ENCODE results near the gene LRRC3C.

LRRC3C gene

DNA sequence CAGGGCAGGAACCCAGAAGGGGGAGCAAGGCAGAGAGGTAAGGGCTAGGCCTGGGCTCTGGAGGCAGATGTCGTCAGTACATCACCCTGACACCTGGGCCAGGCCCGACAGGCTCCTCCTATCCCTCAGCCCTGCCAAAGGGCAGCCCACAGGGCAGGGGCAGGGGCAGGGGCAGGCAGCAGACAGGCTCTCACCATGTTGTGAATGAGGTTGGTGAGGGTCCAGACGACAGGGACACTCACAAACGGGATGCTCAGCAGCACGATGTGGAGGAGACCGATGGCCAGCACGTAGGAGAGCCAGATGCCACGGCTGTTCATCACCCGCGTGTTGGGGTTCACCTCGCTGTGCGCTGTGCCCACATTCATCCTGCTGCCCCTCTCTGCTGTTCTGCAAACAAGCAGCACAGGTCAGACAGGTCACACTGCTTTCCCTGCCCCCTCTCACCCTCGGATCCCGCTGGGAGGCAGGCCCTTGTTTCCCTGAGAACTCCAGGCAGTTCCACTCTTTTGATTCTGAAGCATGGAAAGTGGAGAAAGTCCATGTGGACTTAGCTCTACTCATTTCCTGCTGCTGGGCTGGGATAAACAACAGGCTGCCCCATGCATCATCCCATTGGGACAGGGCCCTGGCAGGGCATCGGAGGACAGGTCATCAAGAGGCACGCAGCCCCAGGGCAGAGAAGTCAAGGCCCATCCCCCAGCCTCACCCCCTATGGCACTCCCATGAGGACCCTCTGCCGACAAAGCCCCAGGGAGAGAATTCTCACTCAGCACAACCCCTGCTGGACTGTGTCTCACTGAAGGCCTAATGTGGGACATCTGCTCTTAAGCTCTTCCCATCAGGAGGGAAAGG lies 3.5 kb upstream of the LRRC3C start:
- CTCF ChIA-PET: interaction anchor here (1.2 to 1.9 kb wide), 3 partner anchors 29 to 194 kb away, joined by 3 to 4 read pairs (median 4); partner anchors contain the start of gene MIEN1

DNA sequence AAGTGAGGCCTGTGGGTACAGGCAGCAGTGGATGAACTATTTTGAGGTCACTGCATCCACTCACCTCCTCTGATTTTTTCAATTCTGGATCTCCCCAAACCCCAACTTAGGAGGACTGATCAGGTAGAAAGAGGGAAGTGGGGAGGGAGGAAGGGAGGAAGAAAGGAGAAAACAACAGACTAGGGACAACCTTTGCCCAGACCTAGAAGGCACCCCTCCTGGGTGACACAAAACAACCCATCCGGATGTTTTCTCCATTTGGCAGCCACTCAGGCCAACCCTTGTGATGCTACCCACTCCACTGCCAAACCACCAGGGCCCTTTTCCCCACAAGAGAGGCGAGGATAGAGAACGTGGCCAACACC lies 2.9 kb upstream of the LRRC3C start:
- ChIA-PET POLR2A (interaction anchor here (0.5 kb wide), 1 partner anchor 13 kb away, joined by 5 read pairs; no protein-coding TSS in a partner anchor), CTCF (interaction anchor here (1.2 to 1.7 kb wide), 2 partner anchors 34 to 195 kb away, joined by 3 to 4 read pairs; partner anchors contain the start of gene MIEN1)
- DNase-seq (ENCODE audit: extremely low spot score): no peak
- TF ChIP-seq, protein P1, sequence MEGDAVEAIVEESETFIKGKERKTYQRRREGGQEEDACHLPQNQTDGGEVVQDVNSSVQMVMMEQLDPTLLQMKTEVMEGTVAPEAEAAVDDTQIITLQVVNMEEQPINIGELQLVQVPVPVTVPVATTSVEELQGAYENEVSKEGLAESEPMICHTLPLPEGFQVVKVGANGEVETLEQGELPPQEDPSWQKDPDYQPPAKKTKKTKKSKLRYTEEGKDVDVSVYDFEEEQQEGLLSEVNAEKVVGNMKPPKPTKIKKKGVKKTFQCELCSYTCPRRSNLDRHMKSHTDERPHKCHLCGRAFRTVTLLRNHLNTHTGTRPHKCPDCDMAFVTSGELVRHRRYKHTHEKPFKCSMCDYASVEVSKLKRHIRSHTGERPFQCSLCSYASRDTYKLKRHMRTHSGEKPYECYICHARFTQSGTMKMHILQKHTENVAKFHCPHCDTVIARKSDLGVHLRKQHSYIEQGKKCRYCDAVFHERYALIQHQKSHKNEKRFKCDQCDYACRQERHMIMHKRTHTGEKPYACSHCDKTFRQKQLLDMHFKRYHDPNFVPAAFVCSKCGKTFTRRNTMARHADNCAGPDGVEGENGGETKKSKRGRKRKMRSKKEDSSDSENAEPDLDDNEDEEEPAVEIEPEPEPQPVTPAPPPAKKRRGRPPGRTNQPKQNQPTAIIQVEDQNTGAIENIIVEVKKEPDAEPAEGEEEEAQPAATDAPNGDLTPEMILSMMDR (IDR thresholded peaks at IDR 0.05; ENCODE audit: control extremely low read depth, extremely low read depth, low read depth, missing control alignments): no peak

More for the DNA sequence above, 3.5 kb upstream of the LRRC3C start:
- DNase-seq (ENCODE audit: extremely low spot score): no peak
- POLR2A ChIA-PET: interaction anchor here (0.5 kb wide), 1 partner anchor 14 kb away, joined by 5 read pairs; no protein-coding TSS in a partner anchor
- TF ChIP-seq, protein P1 (IDR thresholded peaks at IDR 0.05; ENCODE audit: control extremely low read depth, extremely low read depth, low read depth, missing control alignments): no peak

- TF ChIP-seq, protein P1 (IDR thresholded peaks at IDR 0.05; ENCODE audit: control extremely low read depth, extremely low read depth, low read depth, missing control alignments): no peak
- ChIA-PET CTCF (interaction anchor here (1.2 kb wide), 3 partner anchors 9 to 272 kb away, joined by 3 read pairs; partner anchors contain the start of gene MIEN1), POLR2A (no interaction called here)
- no peak for DNase-seq (ENCODE audit: extremely low spot score)
These were observed 2.0 kb upstream of the LRRC3C start for GRCh38 chr17:39925282-39926134.

GRCh38 chr17:39926135-39926587 lies 1.4 kb upstream of the LRRC3C start:
- ChIA-PET POLR2A (no interaction called here), CTCF (interaction anchor here (1.0 to 1.2 kb wide), 4 partner anchors 9 to 304 kb away, joined by 3 to 4 read pairs (median 3); no protein-coding TSS in a partner anchor)
- DNase-seq (ENCODE audit: extremely low spot score): no peak
- TF ChIP-seq, protein P1 (IDR thresholded peaks at IDR 0.05; ENCODE audit: control extremely low read depth, extremely low read depth, low read depth, missing control alignments): no peak

DNA sequence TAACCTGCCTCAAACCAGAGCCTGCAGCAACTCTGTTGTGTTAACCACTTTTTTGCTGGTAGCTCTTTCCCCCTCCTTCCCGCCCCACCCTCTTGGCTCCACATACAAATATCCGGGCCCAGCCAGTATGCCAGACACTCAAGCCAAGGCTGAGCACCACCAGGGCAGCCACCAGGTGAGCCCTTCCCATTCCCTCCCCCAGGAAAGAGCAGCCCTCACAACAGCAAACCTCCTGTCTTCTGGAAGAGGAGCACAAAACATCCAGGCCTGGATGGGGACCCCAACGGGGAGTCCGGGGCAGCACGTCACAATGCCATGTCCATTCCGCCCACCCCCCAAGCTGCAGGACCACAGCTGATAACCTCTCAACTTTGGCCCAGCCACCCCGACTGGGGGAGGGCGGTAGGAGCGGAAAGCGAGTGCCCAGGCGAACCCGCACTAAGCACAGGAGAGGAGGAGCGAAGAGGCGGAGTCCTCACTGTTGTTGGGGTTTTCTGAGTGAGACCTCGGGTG lies 888 bp upstream of the LRRC3C start:
- CTCF ChIA-PET: interaction anchor here (0.9 to 1.2 kb wide), 6 partner anchors 10 to 305 kb away, joined by 3 to 4 read pairs (median 3); no protein-coding TSS in a partner anchor
- POLR2A ChIA-PET: no interaction called here
- TF ChIP-seq, protein P1 (IDR thresholded peaks at IDR 0.05; ENCODE audit: control extremely low read depth, extremely low read depth, low read depth, missing control alignments): no peak
- peak; percentile 59 for DNase-seq (ENCODE audit: extremely low spot score)

Data from GM10248 (cell line).